ENCODE data around the gene BATF.

DNA sequence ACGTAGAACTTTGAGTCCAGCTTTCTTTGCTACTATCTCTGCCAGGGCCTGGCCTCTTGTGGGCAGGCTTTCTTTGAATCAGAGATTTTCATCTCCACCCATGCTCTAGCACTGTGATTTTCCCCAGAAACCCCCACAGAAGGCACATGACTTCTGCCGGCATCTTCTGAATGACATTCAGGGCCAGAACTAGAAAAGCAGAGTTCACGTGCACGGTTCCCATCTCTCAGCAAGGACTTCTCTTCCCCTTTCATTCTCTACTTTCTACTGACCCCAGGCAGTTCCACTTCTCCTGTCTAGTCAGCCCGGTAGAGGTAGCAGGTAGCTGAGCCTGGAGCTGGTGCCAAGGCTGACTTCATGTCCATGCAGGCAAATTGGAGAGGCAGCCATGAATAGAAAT is 26.9 kb downstream of the BATF start:
- no peak for TF ChIP-seq CTCF (conservative IDR thresholded peaks at IDR 0.05; ENCODE audit: low read length)
- no peak for TF ChIP-seq EZH2phosphoT487 (IDR thresholded peaks at IDR 0.05; ENCODE audit: borderline replicate concordance, low read depth, low read length)
